Esophagus squamous epithelium (tissue), 4 donors: ENCODE results near the gene DUSP28.

ENCODE experiments used
- POLR2A ChIP-seq, 4 donors: fragments of 450-650 bp; IDR thresholded peaks; one replicate each; pipeline ENCODE4 v1.6.1; 2017; ENCODE audit warnings: antibody characterized with exemption in 4 of 4, mild to moderate bottlenecking in 4 of 4, moderate library complexity in 3 of 4
- TF ChIP-seq, protein P1 (sequence below), 6 experiments: fragments of 450-650 bp in 4 of 6; fragments of 200-600 bp in 2 of 6; sonication (generic) in 2 of 6; IDR thresholded peaks; one replicate each; pipeline ENCODE4 v1.5.1; 2016 to 2019; ENCODE audit warnings: antibody characterized with exemption in 6 of 6, mild to moderate bottlenecking in 4 of 6, moderate library complexity in 4 of 6

DNA sequence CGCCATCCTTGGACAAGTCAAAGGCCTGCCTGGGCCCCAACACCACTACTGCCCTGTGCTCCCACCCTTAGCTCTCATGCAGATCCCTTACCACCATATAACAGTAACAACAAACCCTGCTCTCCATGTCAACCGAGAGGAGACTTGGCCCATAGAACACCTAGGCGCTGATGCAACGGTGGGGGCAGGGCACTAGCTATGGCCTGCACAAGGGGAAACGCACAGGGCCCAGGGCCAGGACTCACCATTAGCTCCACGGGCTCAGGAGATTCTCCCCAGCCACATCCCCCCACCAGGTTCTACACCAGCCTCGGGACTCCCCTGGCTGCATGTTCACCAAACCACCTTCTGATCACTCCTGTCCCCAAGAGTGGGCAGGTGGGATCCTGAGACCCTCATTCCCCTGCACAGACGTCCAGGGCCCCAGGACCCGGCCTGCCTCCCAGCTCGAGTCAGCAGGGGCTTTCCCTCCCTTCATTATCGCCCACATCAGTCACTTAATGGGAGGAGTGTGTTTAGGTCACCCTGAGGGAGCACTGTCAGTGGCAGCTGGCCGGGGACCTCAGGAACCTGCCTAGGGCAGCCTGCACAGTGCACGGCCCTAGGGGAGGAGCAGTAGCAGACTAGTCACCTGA is 31.6 kb upstream of the DUSP28 start:
- TF ChIP-seq, protein P1, sequence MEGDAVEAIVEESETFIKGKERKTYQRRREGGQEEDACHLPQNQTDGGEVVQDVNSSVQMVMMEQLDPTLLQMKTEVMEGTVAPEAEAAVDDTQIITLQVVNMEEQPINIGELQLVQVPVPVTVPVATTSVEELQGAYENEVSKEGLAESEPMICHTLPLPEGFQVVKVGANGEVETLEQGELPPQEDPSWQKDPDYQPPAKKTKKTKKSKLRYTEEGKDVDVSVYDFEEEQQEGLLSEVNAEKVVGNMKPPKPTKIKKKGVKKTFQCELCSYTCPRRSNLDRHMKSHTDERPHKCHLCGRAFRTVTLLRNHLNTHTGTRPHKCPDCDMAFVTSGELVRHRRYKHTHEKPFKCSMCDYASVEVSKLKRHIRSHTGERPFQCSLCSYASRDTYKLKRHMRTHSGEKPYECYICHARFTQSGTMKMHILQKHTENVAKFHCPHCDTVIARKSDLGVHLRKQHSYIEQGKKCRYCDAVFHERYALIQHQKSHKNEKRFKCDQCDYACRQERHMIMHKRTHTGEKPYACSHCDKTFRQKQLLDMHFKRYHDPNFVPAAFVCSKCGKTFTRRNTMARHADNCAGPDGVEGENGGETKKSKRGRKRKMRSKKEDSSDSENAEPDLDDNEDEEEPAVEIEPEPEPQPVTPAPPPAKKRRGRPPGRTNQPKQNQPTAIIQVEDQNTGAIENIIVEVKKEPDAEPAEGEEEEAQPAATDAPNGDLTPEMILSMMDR (IDR thresholded peaks at IDR 0.05): no peak
- TF ChIP-seq POLR2A (IDR thresholded peaks at IDR 0.05): no peak
